ENCODE results near the gene COBL.

Gene COBL

GRCh38 chr7:51316666-51317581 lies at the start of gene COBL:
Gene COBL, minus strand, starts transcription at chr7:51316809. Its CDS starts 176 bp downstream, at chr7:51316633.
- DNase-seq: no peak

DNA sequence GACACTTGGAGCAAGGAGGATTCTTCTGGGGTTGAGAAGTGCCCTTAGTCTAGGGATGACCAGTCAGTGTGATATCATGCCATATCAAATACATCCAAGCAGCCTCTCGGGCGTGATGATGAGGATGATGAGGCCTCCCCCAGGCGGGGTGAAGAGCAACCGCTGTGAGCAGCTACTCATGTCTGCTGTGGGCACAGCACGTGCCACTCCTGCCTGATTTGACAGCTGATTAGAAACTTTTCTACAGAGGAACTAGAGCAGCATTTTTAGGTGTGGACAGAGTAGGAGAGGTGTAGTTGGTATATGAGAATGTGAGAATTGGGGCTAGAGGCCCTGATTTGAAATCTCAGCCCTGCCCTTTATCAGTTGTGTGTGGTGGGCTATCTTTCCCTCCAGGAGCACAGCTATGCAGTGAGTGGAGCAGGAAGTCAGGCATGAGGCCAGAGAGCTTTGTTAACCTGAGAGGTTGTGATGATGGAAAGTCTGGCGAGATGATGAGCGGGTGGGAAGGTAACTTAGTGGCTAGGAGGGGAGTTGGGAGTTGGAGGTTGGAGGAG lies 49.6 kb upstream of the COBL start:
- DNase-seq: no peak

GRCh38 chr7:51357821-51358220 lies 41.2 kb upstream of the COBL start:
- DNase-seq: no peak

- DNase-seq: no peak
Observed at GRCh38 chr7:51356849-51357516, 40.4 kb upstream of the COBL start.

- DNase-seq: no peak
Observed at GRCh38 chr7:51354897-51355296, 38.3 kb upstream of the COBL start.

DNA sequence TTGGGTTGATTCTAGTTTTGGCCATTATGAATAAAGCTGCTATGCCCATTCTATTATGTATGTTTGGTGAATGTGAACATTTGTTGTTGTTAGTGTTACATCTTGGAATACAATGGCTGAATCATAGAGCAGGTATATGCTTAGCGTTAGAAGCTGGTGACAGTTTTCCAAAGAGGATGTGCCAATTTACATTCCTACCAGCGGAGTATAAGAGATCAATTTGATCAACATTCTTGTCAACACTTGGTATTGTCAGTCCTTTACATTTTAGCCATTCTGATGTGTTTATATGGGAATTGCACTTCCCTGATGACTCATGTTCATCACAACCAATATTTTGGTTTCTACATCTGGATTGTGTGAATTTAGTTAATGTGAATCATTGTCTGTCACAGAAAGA lies 37.8 kb upstream of the COBL start:
- DNase-seq: no peak

- DNase-seq: no peak
Observed at GRCh38 chr7:51352174-51353100, 35.8 kb upstream of the COBL start.

GRCh38 chr7:51351661-51352060 lies 35.1 kb upstream of the COBL start:
- no peak for DNase-seq

DNA sequence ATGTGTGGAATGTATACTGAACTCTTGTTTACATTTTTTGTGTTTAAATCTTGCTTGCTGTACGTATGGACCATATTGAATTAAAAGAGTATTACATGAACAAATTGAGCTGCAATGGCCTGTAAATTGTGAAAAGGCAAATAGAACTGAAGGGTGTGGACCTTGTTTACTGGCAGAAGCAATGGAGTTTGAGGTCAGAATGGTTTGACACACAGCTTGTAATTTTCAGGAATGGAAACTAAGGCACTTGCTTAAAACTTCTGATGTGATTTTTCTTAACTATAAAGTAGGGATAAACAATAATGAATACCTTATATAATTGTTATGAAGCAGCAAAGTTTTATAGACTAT lies 33.9 kb upstream of the COBL start:
- no peak for DNase-seq

- no peak for DNase-seq
Observed at GRCh38 chr7:51349820-51350545, 33.4 kb upstream of the COBL start.

GRCh38 chr7:51346126-51346525 lies 29.5 kb upstream of the COBL start:
- no peak for DNase-seq

DNA sequence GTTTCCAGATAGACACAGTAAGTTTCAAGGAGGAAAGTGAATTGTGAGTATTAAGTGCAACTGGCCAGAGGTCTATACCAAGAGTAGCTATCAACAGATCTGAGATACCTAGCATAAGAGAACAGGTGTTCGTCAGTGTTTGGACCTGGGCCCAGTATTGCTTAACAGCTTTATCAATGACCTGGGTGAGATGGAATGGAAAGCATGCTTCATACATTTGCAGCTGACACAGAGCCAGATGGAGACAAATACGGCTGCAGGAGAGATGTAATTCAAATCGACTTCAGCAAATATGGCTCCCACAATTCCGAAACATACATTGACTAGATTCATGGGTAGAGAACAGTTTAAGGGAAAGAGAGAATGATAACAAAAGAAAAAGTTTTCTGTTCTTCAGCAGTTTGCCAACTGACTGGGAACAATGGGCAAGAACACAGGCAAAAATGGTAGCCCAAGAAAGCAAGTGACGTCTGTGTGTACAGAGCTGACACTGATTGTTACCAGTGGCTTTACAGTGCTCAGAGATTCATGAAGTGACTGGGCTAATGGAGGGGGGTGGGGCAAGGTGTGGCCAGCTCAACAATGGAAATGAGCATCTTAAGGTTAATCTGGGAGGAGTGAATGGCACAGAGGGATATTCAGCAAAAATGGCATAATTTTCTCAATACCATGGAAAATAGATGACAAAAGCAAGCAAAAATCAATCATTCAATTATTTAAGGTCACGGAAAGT lies 28.0 kb upstream of the COBL start:
- no peak for DNase-seq

DNA sequence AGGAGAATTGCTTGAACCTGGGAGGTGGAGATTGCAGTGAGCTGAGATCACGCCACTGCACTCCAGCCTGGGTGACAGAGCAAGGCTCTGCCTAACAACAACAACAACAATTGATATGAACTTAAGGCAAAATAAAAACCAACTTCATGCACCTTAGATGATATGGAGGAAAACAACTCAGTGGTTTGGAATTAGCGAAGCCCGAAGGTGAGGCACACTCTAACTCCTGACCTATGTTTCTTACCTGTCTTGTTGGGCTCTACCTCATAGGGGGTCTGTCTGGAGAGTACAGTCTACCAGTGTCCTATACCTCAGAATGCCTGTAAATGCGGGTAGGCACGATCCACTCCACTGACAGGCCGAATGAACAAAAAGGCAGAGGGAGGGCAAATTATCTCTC lies 24.3 kb upstream of the COBL start:
- no peak for DNase-seq

DNA sequence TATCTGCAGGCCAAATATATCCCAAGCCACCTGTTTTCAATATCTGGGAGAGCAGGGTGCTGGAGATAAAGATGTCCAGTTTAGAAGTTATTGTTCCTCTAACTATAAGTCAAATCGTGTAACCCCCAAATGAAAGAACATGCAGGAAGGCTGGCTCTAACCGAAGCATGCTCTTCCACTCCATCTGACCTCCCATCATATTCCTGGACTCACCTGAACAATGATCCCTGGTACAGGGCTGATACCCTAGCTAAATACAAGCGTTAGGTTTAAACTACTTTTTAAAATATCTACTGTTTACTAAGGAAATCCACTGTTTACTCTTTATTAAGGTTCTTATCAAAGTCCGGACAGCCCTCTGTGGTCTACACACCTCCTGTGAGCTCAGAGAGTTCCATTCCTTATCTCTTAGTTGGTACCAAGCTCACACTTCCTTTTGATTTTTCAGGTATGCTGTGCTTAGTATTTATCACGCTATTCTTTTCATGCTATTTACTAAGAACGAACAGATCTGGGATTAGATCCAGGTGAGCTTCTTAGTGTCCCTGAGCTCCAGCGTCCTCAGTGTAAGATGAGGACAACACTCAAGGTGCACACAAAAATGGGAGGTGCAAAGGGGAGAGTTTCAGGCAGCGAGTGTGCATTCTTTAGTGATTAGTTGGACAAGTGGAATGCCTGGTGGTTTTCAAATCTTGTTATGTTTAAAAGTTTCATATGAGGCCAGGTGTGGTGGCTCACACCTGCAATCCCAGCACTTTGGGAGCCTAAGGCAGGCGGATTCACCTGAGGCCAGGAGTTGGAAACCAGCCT lies 23.6 kb upstream of the COBL start:
- DNase-seq: no peak

DNA sequence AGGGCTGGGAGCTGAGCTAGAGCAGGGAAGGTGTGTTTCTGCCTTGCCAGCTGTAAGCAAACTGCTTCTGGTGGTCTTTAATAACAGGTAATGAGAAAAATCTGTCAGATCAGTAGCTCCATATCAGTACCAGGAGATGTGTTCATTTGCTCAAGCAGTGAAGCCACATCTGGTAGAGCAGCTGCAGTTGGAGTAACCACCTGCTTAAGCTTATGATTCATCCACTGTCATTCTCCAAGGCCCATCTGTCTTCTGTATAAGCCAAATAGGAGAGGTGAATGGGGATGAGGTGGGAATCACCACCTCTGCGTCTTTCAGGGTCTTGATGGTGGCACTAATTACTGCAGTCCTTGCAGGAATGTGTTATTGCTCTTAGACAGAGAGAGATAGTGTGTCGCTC lies 18.4 kb upstream of the COBL start:
- DNase-seq: no peak

- DNase-seq: no peak
Observed at GRCh38 chr7:51329696-51330263, 13.2 kb upstream of the COBL start.

DNA sequence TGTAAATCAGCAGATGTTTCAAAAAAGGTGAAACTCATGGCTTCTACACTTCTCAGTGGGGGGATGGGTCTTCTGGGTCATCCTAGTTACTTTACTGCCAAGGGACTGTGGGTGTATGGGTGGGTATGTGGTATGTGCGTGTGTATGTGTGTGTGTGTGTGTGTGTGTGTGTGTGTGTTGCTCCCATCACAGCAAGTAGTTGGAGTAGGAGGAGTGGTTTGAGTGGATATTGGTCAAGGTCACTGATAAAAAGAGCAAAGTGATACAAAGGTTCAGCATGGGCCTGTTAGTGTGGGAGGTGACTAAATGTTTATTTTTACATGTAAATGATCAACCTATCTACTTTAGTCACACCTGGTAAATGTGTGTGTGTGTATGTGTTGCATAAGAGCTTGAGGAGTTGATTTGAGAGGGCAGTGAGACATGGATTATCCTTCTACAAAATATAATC lies 11.8 kb upstream of the COBL start:
- DNase-seq: no peak

GRCh38 chr7:51327287-51327717 lies 10.7 kb upstream of the COBL start:
- DNase-seq: no peak

DNA sequence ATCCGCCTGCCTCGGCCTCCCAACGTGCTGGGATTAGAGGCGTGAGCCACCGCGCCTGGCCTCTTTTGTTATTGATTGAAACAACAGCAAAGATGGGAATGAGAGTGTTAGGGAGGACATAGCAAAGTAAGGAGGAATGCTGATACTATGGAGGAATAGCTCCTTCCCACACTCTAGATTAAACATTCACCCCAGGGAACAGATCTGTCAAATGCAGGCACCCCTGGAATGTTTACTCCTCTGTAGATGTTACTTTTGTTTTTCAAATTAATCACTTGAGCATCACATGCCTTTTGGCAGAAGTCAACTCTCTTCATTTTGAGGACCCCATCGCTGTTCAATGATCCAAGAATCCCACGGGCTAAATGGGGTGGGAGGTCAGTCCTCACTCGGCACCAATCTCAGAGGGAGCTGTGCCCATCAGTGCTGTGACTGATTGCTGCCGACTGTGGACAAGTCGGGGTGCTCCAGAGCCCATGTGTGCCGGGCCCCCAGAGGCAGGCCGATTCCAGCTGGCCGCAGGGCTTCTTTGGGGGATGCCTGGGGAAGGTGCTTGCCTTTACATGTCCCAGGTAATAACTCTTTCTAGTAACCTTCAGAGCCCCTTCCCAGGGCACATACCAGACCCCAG lies 10.2 kb upstream of the COBL start:
- no peak for DNase-seq

- no peak for DNase-seq
Observed at GRCh38 chr7:51325908-51326307, 9.3 kb upstream of the COBL start.
